HG03039 (cell line): ENCODE data around the gene IQGAP1.

Source experiments
- ATAC-seq: cut with Tn5 transposase; IDR thresholded peaks from one replicate; pipeline ENCODE4 v1.9.1; 2021; ENCODE audit warnings: mild to moderate bottlenecking, moderate library complexity; ENCODE audit not compliant: unreplicated experiment

The IQGAP1 gene

GRCh38 chr15:90375071-90375470 is 13.0 kb upstream of the IQGAP1 start:
- no peak for ATAC-seq

- ATAC-seq = no peak
Observed at GRCh38 chr15:90376789-90377188, 11.3 kb upstream of the IQGAP1 start.

GRCh38 chr15:90379263-90379662 is 8.8 kb upstream of the IQGAP1 start:
- ATAC-seq = no peak

- ATAC-seq = no peak
Observed at GRCh38 chr15:90381515-90381914, 6.5 kb upstream of the IQGAP1 start.

DNA sequence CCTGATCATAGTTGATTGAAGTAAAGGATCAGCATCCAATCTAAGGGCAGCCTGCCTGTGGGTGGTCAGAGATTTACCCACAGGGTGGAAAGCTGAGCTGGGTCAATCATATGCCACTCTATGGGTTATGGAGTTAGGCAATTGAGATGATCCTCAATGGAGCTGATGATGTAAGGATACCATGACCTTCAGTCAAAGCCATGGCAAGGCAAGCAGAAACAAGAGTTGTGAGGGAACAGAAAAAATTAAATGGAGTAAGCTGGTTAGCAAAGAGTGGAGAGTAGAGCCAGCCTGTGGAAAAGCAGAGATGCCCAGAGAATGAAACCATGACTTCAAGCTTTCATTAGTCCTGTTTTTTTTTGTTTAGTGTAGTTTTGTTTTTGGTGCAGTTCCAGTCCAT is 5.7 kb upstream of the IQGAP1 start:
- no peak for ATAC-seq

- ATAC-seq = no peak
Observed at GRCh38 chr15:90386221-90386620, 1.8 kb upstream of the IQGAP1 start.

DNA sequence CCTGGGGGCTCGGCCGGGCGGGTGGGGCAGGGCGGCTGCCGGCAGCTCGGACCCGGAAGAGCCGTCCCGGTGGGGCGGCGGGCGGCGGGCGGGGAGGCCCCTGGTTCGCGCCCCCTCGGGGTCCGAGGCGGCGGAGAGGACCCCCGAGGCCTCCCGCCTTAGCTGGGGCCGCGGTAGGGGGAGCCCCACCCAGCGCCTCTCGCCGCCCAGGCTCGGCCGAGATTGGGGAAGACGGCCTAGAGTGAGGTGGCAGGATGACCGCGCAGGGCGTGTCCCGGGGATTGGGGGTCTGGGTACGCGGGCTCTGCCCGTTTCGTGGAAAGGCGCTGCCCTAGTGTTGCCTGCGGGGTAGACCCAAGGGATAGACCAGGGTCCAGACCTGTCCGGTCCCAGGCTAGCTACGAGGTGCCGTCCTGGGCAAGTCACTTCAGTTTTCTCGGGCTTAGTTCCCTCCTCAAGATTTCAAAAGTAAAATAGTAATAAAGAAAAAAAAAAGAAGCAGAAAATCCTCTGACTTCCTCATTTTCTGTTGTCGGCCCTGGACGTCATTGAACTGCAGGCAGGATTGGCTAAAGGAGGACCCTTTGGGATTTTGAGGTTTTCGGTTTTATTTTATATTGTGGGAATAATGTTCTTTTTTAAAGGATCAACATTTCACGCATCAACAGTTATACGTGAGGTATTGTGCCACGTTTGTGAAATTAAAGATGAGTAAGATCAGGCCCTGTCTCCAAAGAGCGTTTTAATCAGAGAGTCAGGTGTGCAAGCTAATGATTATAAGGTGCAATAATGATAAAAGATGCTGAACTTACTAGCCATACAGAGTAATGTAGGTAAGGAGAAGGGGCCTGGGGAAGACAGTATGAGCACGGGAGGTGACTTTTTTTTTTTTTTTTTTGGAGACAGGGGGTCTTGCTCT is 679 bp downstream of the IQGAP1 start:
- ATAC-seq = peak; percentile 41

- ATAC-seq = no peak
Observed at GRCh38 chr15:90389513-90389912, 1.5 kb downstream of the IQGAP1 start.

- ATAC-seq = no peak
Observed at GRCh38 chr15:90393040-90393439, 5.0 kb downstream of the IQGAP1 start.

DNA sequence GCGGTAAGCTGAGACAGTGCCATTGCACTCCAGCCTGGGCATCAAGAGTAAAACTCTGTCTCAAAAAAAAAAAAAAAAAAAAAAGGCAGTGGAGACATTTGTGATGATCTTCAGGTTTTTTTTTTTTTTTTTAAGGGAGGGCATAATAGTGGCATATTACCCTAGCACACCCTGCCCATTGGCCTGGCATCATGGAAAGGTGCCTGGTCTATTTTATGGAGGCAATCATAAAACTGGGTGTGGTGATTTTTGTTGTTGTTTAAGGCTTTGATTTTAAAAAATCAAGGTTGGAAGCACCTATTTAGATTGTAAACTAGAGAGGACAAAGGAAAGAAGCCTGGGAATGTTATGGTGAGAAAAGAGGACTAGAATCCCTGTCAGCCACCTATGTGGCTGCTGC is 6.0 kb downstream of the IQGAP1 start:
- ATAC-seq = no peak

DNA sequence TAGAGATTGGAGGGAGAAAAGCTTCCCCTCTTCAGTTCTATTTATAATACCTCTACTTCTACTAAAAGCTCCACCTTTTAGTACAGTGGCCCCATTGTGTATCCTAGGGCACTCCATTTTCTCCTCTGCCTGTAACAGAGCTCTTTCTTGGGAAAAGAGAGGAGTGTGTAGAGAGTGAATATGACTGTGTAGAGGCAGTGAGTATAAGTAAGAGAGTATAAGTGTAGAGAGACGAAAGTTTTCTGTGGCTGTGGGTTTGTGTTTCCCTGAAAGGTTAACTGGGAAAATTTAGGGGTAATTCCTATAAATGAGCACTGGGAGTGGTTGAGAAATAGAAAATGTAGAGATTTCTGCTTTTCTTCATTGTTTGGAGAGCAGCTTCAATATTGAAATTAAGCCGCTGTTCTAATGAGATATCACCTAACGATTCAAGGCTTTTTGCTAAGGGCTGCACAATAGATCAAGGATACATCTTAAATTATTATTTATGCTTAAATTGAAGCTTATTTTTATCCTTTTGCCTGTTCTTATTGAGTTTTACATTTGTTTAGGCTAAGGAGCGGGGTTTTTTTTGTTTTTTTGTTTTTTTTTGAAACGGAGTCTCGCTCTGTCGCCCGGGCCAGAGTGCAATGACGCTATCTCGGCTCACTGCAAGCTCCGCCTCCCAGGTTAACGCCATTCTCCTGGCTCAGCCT is 6.9 kb downstream of the IQGAP1 start:
- no peak for ATAC-seq

DNA sequence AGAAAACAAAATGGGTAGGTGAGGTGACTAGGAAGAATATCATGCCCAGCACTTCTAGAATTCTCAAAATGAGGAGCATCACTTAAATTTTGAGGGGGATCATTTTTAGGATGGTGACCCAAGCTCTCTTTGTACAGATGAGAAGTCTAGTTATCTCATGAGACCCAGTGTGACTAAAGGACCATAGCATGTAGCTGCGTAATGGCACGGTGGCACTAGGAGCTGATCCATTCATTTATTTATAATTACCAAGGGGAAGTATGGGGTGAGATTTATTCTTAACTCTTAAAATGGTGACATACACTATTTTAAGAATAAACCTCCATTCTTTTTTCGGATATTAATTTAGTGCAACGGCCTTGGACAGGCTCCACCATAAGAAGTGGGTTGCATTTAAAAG is 8.3 kb downstream of the IQGAP1 start:
- no peak for ATAC-seq

DNA sequence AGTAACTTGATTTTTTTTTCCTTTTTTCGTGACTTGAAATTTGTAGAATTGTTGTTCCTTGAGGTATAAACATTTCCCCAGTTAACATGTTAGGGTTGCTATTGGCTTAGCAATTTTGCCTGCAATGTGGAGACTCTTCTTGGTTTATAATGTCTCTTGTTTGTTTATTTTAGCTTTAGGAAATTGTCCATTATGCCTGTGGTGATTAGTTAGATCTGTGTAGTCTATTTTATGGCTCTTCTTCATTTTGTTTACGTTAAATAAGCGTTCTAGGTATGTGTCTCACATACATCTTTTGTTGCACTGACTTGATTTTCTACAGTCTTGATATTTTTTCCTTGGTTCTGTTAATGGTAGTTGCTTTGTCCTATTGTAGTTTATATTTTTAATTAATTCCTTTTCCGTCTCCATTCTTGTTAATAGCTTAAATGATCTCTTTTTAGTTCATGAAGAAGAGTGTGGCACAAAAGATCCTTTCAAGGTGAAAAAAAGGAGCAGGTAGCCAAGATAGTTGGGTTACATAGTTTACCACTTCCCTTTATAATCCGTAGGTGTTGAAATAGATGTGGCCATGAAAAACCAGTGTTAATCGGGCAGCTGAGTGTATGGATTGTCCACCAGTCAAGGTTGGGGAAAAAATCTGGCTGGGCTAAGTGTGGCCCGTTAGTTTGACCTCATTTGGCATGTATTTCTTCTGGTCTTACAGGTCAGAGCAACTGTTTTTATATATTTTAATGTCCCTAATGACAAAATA is 12.1 kb downstream of the IQGAP1 start:
- ATAC-seq = no peak

GRCh38 chr15:90400759-90401314 is 12.8 kb downstream of the IQGAP1 start:
- peak; percentile 82 for ATAC-seq

DNA sequence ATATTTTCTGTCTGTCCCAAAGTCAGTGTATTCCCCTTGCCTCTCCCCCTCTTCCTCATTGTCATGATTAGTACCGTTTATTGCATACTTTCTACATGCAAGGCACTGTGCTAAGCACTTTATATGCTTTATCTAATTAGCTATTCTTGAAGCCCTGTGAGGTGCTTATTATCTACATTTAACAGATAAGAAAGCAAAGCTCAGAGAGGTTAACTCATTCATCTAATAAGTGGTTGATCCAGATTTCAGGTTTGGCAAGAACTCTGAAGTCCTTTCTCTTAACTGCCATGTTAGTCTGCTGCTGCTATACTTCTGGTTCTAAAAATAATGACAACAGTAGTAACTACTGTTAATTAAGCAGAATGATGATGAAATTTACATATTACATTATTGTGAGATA is 13.5 kb downstream of the IQGAP1 start:
- ATAC-seq = no peak

GRCh38 chr15:90402223-90402622 is 14.2 kb downstream of the IQGAP1 start:
- no peak for ATAC-seq

- no peak for ATAC-seq
Observed at GRCh38 chr15:90402767-90403166, 14.7 kb downstream of the IQGAP1 start.

DNA sequence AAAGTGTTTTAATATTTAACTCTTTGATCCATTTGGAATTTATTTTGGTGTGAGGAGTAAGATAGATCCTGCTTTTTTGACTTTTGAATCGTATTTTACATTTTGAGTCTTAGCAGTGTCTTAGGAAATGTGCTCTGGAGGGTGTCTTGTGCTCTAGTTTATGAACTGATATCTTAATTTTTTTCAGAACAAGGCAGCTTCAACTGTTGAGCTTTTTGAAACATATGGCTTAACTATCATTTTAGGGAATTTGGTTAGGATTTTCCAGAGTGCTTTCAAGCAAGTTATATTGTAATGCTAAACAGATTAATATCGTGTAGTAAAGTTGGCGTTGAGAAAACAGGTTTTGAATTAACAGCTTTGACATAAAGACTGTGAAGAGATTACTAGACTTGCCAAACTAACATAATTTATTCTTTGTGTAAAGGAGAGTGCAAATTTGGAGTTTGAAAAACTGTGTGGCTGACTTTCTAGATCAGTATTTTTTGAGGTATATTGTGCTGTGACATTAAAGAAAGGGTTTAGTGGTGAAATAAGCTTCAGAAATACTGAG is 17.1 kb downstream of the IQGAP1 start:
- no peak for ATAC-seq

- no peak for ATAC-seq
Observed at GRCh38 chr15:90407336-90407735, 19.3 kb downstream of the IQGAP1 start.

DNA sequence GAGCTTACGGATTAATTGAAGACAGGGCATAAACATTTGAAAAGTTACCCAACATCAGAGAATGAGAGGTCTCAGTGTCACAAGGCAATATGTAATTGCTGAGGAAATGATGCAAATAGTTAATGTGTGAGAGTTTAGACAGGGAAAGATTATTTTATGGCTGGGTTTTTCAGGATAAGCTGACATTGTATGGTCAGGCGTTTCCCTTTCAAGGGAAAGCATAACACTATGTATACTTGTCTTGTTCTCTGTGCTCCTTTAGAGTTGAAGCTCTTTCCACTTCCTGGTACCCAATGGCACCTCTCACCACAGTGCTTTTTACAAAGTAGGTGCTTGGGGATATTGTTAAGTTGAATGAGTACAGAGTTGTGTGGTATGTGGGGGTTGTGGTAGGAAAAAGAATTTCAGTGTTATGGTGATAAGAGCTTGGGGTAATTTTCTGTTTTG is 19.9 kb downstream of the IQGAP1 start:
- no peak for ATAC-seq

GRCh38 chr15:90408657-90409056 is 20.6 kb downstream of the IQGAP1 start:
- no peak for ATAC-seq
